C4-2B (cell line): Measurements from ENCODE around the gene GIPR.

ENCODE experiments used
- CTCF ChIP-seq: fragments of 450-650 bp; conservative IDR thresholded peaks from 2 replicates; pipeline ENCODE4 v1.5.1; 2017; ENCODE audit warnings: mild to moderate bottlenecking
- ZFX ChIP-seq: fragments of 450-650 bp; IDR thresholded peaks from 2 replicates; pipeline ENCODE4 v1.6.1; 2017

DNA sequence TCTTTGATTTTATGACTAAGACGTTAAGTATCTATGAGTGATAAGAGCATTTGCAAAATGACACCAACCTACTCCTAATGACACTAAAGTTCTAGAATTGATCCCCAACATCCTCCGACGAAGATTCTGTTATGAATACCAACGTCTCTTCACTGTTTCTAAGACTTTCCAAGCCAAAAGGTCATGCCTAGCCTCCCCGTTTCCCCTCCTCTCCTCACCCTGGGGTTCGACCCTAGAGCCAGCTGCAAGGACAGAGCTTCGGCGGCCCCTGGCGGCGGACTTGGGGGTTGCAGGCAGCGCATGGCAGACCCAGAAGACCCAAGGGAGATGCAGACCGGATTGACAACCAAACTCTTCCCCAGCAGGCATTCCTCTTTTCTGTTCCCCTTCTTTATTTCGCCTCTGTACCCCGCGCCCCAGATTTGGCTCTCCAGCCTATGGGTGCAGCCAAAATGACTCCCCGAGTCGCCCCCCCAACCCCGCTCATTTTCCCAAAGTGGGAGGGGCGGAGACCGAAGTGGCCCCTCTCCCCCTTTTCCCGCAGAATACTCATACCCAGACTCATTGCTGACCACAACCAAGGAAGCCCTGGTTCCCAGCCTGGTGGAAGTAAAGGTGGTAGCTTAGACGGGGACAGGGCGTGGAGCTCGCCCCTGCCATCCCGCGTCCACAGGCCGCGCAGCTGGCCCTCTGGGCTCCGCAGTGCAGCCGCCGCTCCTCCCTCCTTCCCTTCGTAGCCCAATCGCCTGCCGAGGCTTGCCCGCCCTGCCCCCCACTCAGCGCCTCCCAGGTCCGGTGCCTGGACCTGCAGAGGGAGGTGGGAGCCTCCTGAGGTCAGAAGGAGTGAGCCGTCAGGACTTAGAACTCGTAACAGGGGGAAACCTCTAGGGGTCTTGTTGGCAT, 24.7 kb upstream of the GIPR start:
- peak; percentile 81 for TF ChIP-seq CTCF
- no peak for TF ChIP-seq ZFX
